GM06990 (cell line): Measurements from ENCODE around the gene NFKB1.

Experiments used
- DNase-seq: peaks from one replicate; pipeline ENCODE4 v3.0.0-alpha.2; 2011; ENCODE audit not compliant: insufficient read length; ENCODE audit errors: extremely low read depth
- H3K27me3 ChIP-seq: replicated peaks from 2 replicates; pipeline ENCODE4 v1.6.0; 2011; ENCODE audit warnings: low read length; ENCODE audit not compliant: control insufficient read depth, insufficient read depth
- H3K36me3 ChIP-seq: 2 replicates; pipeline ENCODE4 v1.5.1; 2011; ENCODE audit warnings: low read length; ENCODE audit not compliant: control insufficient read depth, insufficient read depth
- H3K4me3 ChIP-seq: replicated peaks from 2 replicates; pipeline ENCODE4 v1.5.1; 2011; ENCODE audit warnings: low read depth, mild to moderate bottlenecking, control low read depth, low read length
- TF ChIP-seq, protein P1 (sequence below): IDR thresholded peaks from 2 replicates; pipeline ENCODE4 v1.5.1; 2011; ENCODE audit warnings: low read length, control low read depth, mild to moderate bottlenecking, inconsistent platforms; ENCODE audit not compliant: insufficient read depth, poor library complexity, severe bottlenecking

The NFKB1 gene

DNA sequence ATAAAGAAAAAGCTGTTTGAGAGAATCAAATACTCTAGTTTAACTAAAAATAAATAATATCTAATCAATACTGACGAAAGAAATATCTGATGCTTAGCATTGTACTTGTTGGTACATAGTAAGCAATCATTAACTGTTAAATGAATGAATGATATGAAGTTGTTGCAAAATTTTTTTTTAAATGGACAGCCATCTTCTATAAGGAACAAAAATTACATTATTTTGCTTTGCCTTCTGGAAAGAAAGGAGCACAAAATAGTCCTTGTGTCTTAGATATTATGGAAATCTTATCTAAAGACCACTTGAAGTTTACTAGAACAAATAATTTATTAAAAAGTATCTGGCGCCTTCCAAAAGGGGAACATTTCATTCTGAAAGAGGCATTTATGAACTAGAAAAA is 4.5 kb downstream of the NFKB1 start:
- no peak for DNase-seq

GRCh38 chr4:102506523-102506922 is 5.4 kb downstream of the NFKB1 start:
- TF ChIP-seq, protein P1, sequence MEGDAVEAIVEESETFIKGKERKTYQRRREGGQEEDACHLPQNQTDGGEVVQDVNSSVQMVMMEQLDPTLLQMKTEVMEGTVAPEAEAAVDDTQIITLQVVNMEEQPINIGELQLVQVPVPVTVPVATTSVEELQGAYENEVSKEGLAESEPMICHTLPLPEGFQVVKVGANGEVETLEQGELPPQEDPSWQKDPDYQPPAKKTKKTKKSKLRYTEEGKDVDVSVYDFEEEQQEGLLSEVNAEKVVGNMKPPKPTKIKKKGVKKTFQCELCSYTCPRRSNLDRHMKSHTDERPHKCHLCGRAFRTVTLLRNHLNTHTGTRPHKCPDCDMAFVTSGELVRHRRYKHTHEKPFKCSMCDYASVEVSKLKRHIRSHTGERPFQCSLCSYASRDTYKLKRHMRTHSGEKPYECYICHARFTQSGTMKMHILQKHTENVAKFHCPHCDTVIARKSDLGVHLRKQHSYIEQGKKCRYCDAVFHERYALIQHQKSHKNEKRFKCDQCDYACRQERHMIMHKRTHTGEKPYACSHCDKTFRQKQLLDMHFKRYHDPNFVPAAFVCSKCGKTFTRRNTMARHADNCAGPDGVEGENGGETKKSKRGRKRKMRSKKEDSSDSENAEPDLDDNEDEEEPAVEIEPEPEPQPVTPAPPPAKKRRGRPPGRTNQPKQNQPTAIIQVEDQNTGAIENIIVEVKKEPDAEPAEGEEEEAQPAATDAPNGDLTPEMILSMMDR: no peak
- H3K4me3 ChIP-seq: no peak overlapping the region; the same call in 1 of the 2 replicates
- DNase-seq: no peak
- H3K36me3 ChIP-seq: no peaks in the 10 kb centered on the region; the same call in 1 of the 2 replicates
- no peaks in the 10 kb centered on the region for H3K27me3 ChIP-seq

More for the DNA sequence above, 4.5 kb downstream of the NFKB1 start:
- TF ChIP-seq, protein P1: no peak
- no peaks in the 10 kb centered on the region; the same call in 1 of the 2 replicates for H3K36me3 ChIP-seq
- H3K4me3 ChIP-seq: no peak overlapping the region
- H3K27me3 ChIP-seq: no peaks in the 10 kb centered on the region

GRCh38 chr4:102511830-102512605 is 10.9 kb downstream of the NFKB1 start:
- H3K27me3 ChIP-seq: no peaks in the 10 kb centered on the region
- TF ChIP-seq, protein P1: no peak
- DNase-seq: no peak
- H3K4me3 ChIP-seq: no peak overlapping the region
- H3K36me3 ChIP-seq: no peaks in the 10 kb centered on the region; the same call in none of the 2 replicates

GRCh38 chr4:102514298-102514964 is 13.3 kb downstream of the NFKB1 start:
- H3K27me3 ChIP-seq: no peaks in the 10 kb centered on the region
- TF ChIP-seq, protein P1: no peak
- no peak for DNase-seq
- no peak overlapping the region for H3K4me3 ChIP-seq
- H3K36me3 ChIP-seq: no peaks in the 10 kb centered on the region; the same call in none of the 2 replicates

DNA sequence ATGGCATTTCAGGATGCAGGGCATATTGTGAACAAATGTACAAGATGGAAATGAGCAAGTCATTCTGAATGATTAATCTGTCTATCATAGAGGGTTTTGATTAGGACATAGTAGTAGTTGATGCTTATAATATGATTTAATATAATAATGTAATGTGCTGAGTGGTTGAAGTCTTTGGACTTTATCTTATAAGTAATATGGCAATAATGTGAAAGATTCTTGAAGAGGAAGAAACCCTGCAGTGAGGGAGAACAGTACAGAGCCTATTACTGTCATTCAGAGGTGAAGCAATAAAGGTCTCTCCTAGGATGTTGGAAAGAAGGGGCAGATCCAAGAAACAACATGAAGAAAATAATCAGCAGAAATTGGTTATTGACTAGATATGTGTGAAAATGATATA is 16.6 kb downstream of the NFKB1 start:
- Histone ChIP-seq H3K36me3 (no peaks in the 10 kb centered on the region; the same call in 1 of the 2 replicates), H3K27me3 (no peaks in the 10 kb centered on the region), H3K4me3 (no peak overlapping the region)
- no peak for DNase-seq
- TF ChIP-seq, protein P1: no peak
